ENCODE measurements around the gene EIF4A3.

EIF4A3 gene

GRCh38 chr17:80137131-80137530 is 9.8 kb downstream of the EIF4A3 start:
- H3K36me3 Mint-ChIP-seq, result peaks cover 44% of the 10 kb centered on the region
- H3K27ac Mint-ChIP-seq, result no peak overlapping the region
- DNase-seq (ENCODE audit: low spot score in 2 of 2) (no peak), ATAC-seq (ENCODE audit: low read depth) (no peak)
- no peaks in the 10 kb centered on the region for H3K4me1 Mint-ChIP-seq
- no peaks in the 10 kb centered on the region for H3K27me3 Mint-ChIP-seq
- no peaks in the 10 kb centered on the region for H3K9me3 Mint-ChIP-seq
- H3K4me3 Mint-ChIP-seq, result no peak overlapping the region

GRCh38 chr17:80133626-80133970 is 13.3 kb downstream of the EIF4A3 start:
- no peak for ATAC-seq (ENCODE audit: low read depth)
- DNase-seq (ENCODE audit: low spot score in 2 of 2), result no peak
- no peak overlapping the region for H3K4me3 Mint-ChIP-seq
- no peaks in the 10 kb centered on the region for H3K9me3 Mint-ChIP-seq
- peaks cover 2% of the 10 kb centered on the region for H3K27me3 Mint-ChIP-seq
- H3K4me1 Mint-ChIP-seq, result no peaks in the 10 kb centered on the region
- H3K27ac Mint-ChIP-seq, result no peak overlapping the region
- H3K36me3 Mint-ChIP-seq, result peaks cover 34% of the 10 kb centered on the region

GRCh38 chr17:80132906-80133625 is 13.9 kb downstream of the EIF4A3 start:
- Mint-ChIP-seq H3K36me3 (peaks cover 31% of the 10 kb centered on the region), H3K9me3 (no peaks in the 10 kb centered on the region), H3K27me3 (peaks cover 2% of the 10 kb centered on the region), H3K4me1 (no peaks in the 10 kb centered on the region), H3K4me3 (no peak overlapping the region), H3K27ac (no peak overlapping the region)
- ATAC-seq (ENCODE audit: low read depth) (no peak), DNase-seq (ENCODE audit: low spot score in 2 of 2) (no peak)

- no peak overlapping the region for H3K4me3 Mint-ChIP-seq
- ATAC-seq (ENCODE audit: low read depth) (no peak), DNase-seq (ENCODE audit: low spot score in 2 of 2) (no peak)
- no peaks in the 10 kb centered on the region for H3K9me3 Mint-ChIP-seq
- peaks cover 7% of the 10 kb centered on the region for H3K27me3 Mint-ChIP-seq
- H3K36me3 Mint-ChIP-seq, result peaks cover 15% of the 10 kb centered on the region
- no peak overlapping the region for H3K27ac Mint-ChIP-seq
- H3K4me1 Mint-ChIP-seq, result no peaks in the 10 kb centered on the region
Measured at GRCh38 chr17:80130992-80131391, 15.9 kb downstream of the EIF4A3 start.

GRCh38 chr17:80129006-80129565 is 17.8 kb downstream of the EIF4A3 start:
- Mint-ChIP-seq H3K27ac (no peak overlapping the region), H3K4me1 (no peaks in the 10 kb centered on the region), H3K36me3 (peaks cover 5% of the 10 kb centered on the region), H3K27me3 (peaks cover 10% of the 10 kb centered on the region), H3K9me3 (no peaks in the 10 kb centered on the region), H3K4me3 (no peak overlapping the region)
- DNase-seq (ENCODE audit: low spot score in 2 of 2) (no peak), ATAC-seq (ENCODE audit: low read depth) (no peak)

- H3K27me3 Mint-ChIP-seq, result peaks cover 10% of the 10 kb centered on the region
- no peak for DNase-seq (ENCODE audit: low spot score in 2 of 2)
- ATAC-seq (ENCODE audit: low read depth), result no peak
- no peaks in the 10 kb centered on the region for H3K36me3 Mint-ChIP-seq
- no peak overlapping the region for H3K27ac Mint-ChIP-seq
- no peaks in the 10 kb centered on the region for H3K9me3 Mint-ChIP-seq
- H3K4me3 Mint-ChIP-seq, result no peak overlapping the region
- H3K4me1 Mint-ChIP-seq, result no peaks in the 10 kb centered on the region
Measured at GRCh38 chr17:80126449-80126715, 20.5 kb downstream of the EIF4A3 start.

GRCh38 chr17:80125656-80126448 is 21.1 kb downstream of the EIF4A3 start:
- ATAC-seq (ENCODE audit: low read depth) (no peak), DNase-seq (ENCODE audit: low spot score in 2 of 2) (no peak)
- Mint-ChIP-seq H3K4me1 (no peaks in the 10 kb centered on the region), H3K36me3 (no peaks in the 10 kb centered on the region), H3K4me3 (no peak overlapping the region), H3K27ac (no peak overlapping the region), H3K9me3 (no peaks in the 10 kb centered on the region), H3K27me3 (peaks cover 10% of the 10 kb centered on the region)

GRCh38 chr17:80124351-80124981 is 22.5 kb downstream of the EIF4A3 start:
- Mint-ChIP-seq H3K27ac (no peak overlapping the region), H3K9me3 (no peaks in the 10 kb centered on the region), H3K4me3 (no peak overlapping the region), H3K27me3 (peaks cover 10% of the 10 kb centered on the region), H3K36me3 (no peaks in the 10 kb centered on the region), H3K4me1 (no peaks in the 10 kb centered on the region)
- ATAC-seq (ENCODE audit: low read depth), result no peak
- no peak for DNase-seq (ENCODE audit: low spot score in 2 of 2)

- H3K4me3 Mint-ChIP-seq, result no peak overlapping the region
- no peaks in the 10 kb centered on the region for H3K36me3 Mint-ChIP-seq
- no peaks in the 10 kb centered on the region for H3K4me1 Mint-ChIP-seq
- H3K27me3 Mint-ChIP-seq, result peaks cover 8% of the 10 kb centered on the region
- no peak for DNase-seq (ENCODE audit: low spot score in 2 of 2)
- H3K27ac Mint-ChIP-seq, result no peak overlapping the region
- no peaks in the 10 kb centered on the region for H3K9me3 Mint-ChIP-seq
- ATAC-seq (ENCODE audit: low read depth), result no peak
Measured at GRCh38 chr17:80123791-80124190, 23.1 kb downstream of the EIF4A3 start.

GRCh38 chr17:80122926-80123505 is 23.9 kb downstream of the EIF4A3 start:
- peaks cover 7% of the 10 kb centered on the region for H3K27me3 Mint-ChIP-seq
- H3K4me3 Mint-ChIP-seq, result no peak overlapping the region
- no peak overlapping the region for H3K27ac Mint-ChIP-seq
- no peaks in the 10 kb centered on the region for H3K9me3 Mint-ChIP-seq
- ATAC-seq (ENCODE audit: low read depth), result no peak
- DNase-seq (ENCODE audit: low spot score in 2 of 2), result no peak
- H3K36me3 Mint-ChIP-seq, result no peaks in the 10 kb centered on the region
- no peaks in the 10 kb centered on the region for H3K4me1 Mint-ChIP-seq

- no peaks in the 10 kb centered on the region for H3K9me3 Mint-ChIP-seq
- no peaks in the 10 kb centered on the region for H3K36me3 Mint-ChIP-seq
- no peak overlapping the region for H3K4me3 Mint-ChIP-seq
- H3K27me3 Mint-ChIP-seq, result peaks cover 3% of the 10 kb centered on the region
- DNase-seq (ENCODE audit: low spot score in 2 of 2) (no peak), ATAC-seq (ENCODE audit: low read depth) (no peak)
- H3K4me1 Mint-ChIP-seq, result no peaks in the 10 kb centered on the region
- no peak overlapping the region for H3K27ac Mint-ChIP-seq
Measured at GRCh38 chr17:80122026-80122575, 24.8 kb downstream of the EIF4A3 start.

GRCh38 chr17:80119839-80120238 is 27.1 kb downstream of the EIF4A3 start:
- Mint-ChIP-seq H3K36me3 (peaks cover 7% of the 10 kb centered on the region), H3K4me1 (no peaks in the 10 kb centered on the region), H3K9me3 (peaks cover 6% of the 10 kb centered on the region), H3K4me3 (no peak overlapping the region), H3K27ac (no peak overlapping the region), H3K27me3 (peaks cover 3% of the 10 kb centered on the region)
- DNase-seq (ENCODE audit: low spot score in 2 of 2) (no peak), ATAC-seq (ENCODE audit: low read depth) (no peak)

GRCh38 chr17:80119271-80119791 is 27.6 kb downstream of the EIF4A3 start:
- no peak for DNase-seq (ENCODE audit: low spot score in 2 of 2)
- peaks cover under 1% of the 10 kb centered on the region for H3K27me3 Mint-ChIP-seq
- no peak for ATAC-seq (ENCODE audit: low read depth)
- no peaks in the 10 kb centered on the region for H3K4me1 Mint-ChIP-seq
- H3K9me3 Mint-ChIP-seq, result peaks cover 6% of the 10 kb centered on the region
- no peak overlapping the region for H3K27ac Mint-ChIP-seq
- no peak overlapping the region for H3K4me3 Mint-ChIP-seq
- peaks cover 8% of the 10 kb centered on the region for H3K36me3 Mint-ChIP-seq
